Measurements from ENCODE around the gene USP11. TPM values are rescaled to one million over a fixed set of nuclear protein-coding genes. Genes with fewer than 3 reads are reported as not detected.

The USP11 gene
- total and polyA plus RNA-seq, 2 of the 4 experiments (the other 2 are of a cell fraction), result 33.5 to 59.7 TPM

- Histone ChIP-seq H3K27me3 (ENCODE audit: control insufficient read depth, insufficient read depth, low read length) (peaks cover 19% of the 10 kb centered on the region), H3K9ac (ENCODE audit: low read depth, low read length) (no peak overlapping the region), H3K9me3 (ENCODE audit: control insufficient read depth, insufficient read depth, low read length) (0 out of 2 replicates have a peak, but pooled peaks cover 3% of the 10 kb centered on the region), H3K23ac (ENCODE audit: low read depth, low read length) (no peak overlapping the region), H3K36me3 (ENCODE audit: control insufficient read depth, insufficient read depth, low read length) (no peaks in the 10 kb centered on the region), H4K20me1 (ENCODE audit: insufficient read depth, low read length) (no peaks in the 10 kb centered on the region), H4K8ac (ENCODE audit: low read depth in 2 of 2, low read length in 2 of 2) (no peak overlapping the region), H2AK5ac (ENCODE audit: low read depth, low read length) (no peak overlapping the region), H2BK5ac (ENCODE audit: low read depth, low read length, poor library complexity, severe bottlenecking) (no peak overlapping the region), H3K27ac (ENCODE audit: insufficient read depth, low read length) (no peak overlapping the region), H3K56ac (ENCODE audit: extremely low read depth, insufficient read depth, low read length) (no peak overlapping the region), H2BK15ac (ENCODE audit: low read depth, low read length) (no peak overlapping the region), H2BK20ac (ENCODE audit: low read depth, low read length) (no peak overlapping the region), H3K9me1 (ENCODE audit: insufficient read depth, low read length) (peaks cover 3% of the 10 kb centered on the region; the same call in 1 of the 2 replicates), H2BK120ac (ENCODE audit: low read depth, low read length) (no peak overlapping the region), H3K18ac (ENCODE audit: low read depth, low read length) (no peak overlapping the region), H3K4ac (ENCODE audit: low read depth, low read length) (no peak overlapping the region), H3K4me3 (ENCODE audit: insufficient read depth, low read depth, low read length) (no peak overlapping the region), H4K5ac (ENCODE audit: low read depth, low read length) (no peak overlapping the region), H3K4me1 (ENCODE audit: control insufficient read depth, insufficient read depth, low read length) (peaks cover 4% of the 10 kb centered on the region), H4K91ac (ENCODE audit: insufficient read depth, low read depth, low read length) (no peak overlapping the region), H2AK9ac (replicated peaks; ENCODE audit: low read depth, low read length, poor library complexity) (no peak overlapping the region), H2AFZ (replicated peaks; ENCODE audit: low read length, poor library complexity) (no peak overlapping the region), H3K14ac (replicated peaks; ENCODE audit: low read depth, low read length) (no peak overlapping the region), H3K79me1 (ENCODE audit: low read depth in 1 of 2, low read length in 2 of 2) (no peaks in the 10 kb centered on the region), H3K4me2 (ENCODE audit: low read depth, low read length) (no peak overlapping the region)
- dilution Hi-C loops (cut with HindIII; ENCODE audit: low sequenced_read_pairs, unreplicated experiment) (no loop called here), in situ Hi-C loops (cut with MboI; ENCODE audit: low sequenced_read_pairs) (no loop called here), intact Hi-C loops (cut with micrococcal nuclease) (no loop called here)
- no TSS peak for BruUV-seq (replicated peaks)
- WGBS, 2 experiments (ENCODE audit: extremely low coverage in 2 of 2, insufficient read length in 1 of 2), result 33% methylated on average over 5 of the region's 6 CpGs; no CpG with 5 or more reads in 1 of the 2 experiments
- ChIA-PET POLR2A (ENCODE audit: unreplicated experiment) (no interaction called here), CTCF (interaction anchor here (0.6 kb wide), 1 partner anchor 1797 kb away, joined by 4 read pairs; no protein-coding TSS in a partner anchor)
- DNase-seq (peak; percentile 5), ATAC-seq (ENCODE audit: low read depth) (no peak; the same call in 1 of the 2 replicates)
- TF ChIP-seq RFX5 (IDR thresholded peaks at IDR 0.05; ENCODE audit: low read depth, low read length) (no peak), FOS (IDR thresholded peaks at IDR 0.05; ENCODE audit: low read depth, low read length) (peak; percentile 5; the same call in 1 of the 2 replicates)
These were observed 53.1 kb downstream of the USP11 start for GRCh38 chrX:47285836-47286320.

Data from IMR-90 (cell line).